ENCODE measurements around the gene HS6ST1.
A peak's percentile ranks its signal among the peaks of the same experiment; 100 is the strongest.

HS6ST1 gene

DNA sequence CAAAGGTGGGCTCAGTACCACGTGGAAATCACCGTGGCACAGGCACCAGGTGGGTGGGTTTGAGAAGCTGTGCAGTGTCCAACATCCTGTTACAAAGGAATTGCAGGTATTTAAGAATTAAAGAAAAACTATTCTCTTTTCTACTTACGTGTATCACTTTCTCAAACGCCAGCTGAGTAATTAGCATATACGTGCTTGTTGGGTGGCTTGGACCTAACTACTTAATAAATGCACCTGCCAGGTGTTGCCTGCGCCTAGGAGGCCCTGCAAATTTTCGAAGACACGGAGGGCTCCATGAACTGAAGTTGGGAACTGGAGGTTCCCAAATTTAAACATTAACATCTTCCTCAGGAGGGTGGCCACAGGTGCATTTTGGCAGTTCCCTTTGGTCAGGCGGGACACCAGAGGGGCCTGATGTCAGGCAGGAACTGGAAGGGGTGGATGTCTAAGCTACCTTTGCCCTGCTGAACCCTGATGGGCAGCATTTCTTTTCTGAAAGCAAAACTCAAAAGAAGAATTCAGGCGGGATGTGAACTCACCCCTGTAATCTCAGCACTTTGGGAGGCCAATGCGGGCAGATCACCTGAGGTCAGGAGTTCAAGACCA is 84.8 kb downstream of the HS6ST1 start:
- ATAC-seq = no peak

- peak; percentile 94 to 97 for ATAC-seq
Observed at GRCh38 chr2:128232965-128233789, 85.5 kb downstream of the HS6ST1 start.

GRCh38 chr2:128228894-128229293 is 89.8 kb downstream of the HS6ST1 start:
- ATAC-seq = peak in 1 of 2 donors; percentile 22

DNA sequence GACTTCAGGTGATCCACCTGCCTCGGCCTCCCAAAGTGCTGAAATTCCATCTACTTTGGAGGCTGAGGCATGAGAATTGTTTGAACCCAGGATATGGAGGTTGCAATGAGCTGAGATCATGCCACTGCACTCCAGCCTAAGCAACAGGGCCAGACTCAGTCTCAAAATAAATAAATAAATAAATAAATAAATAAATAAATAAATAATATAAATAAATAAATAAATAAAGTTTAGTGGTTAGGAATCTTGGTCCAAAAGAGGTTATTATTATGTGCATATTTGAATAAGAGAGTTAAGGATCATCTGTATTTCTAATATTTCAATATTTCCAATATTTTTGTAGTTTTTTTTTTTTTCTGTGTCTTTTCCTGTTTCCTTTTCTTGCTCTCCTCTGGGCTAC is 90.8 kb downstream of the HS6ST1 start:
- ATAC-seq = no peak

DNA sequence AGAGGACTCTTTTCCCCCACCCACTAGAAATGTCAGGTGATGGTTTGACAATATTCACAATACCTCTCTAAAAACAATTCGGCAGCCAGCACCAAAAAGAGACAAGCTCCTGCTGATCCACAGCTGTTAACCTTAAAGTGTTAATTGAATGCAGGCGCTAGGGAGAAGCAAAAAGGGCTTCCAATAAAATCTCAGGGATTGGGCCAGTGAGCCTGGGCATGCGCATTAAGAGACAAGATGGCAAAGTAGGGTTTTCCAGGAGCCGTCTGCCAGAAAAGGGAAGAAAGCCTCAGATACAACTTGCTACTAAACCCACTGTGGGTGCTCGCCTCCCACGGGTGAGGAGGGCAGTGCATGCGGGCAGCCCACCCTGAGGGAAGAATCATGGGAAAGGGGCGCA is 98.8 kb downstream of the HS6ST1 start:
- no peak for ATAC-seq

DNA sequence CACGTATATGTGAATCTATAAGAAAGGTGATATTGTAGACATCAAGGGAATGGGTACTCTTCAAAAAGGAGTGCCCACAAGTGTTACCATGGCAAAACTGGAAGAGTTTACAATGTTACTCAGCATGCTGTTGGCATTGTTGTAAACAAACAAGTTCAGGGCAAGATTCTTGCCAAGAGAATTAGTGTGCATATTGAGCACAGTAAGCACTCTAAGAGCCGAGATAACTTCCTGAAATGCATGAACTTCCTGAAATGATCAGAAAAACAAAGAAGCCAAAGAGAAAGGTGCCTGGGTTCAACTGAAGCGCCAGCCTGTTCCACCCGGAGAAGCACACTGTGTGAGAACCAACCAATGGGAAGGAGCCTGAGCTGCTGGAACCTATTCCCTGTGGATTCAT is 101.0 kb downstream of the HS6ST1 start:
- ATAC-seq = no peak

- no peak for ATAC-seq
Observed at GRCh38 chr2:128215897-128216642, 102.6 kb downstream of the HS6ST1 start.
